K562 (cell line): ENCODE measurements around the gene GOLIM4. TPM values are rescaled to one million over a fixed set of nuclear protein-coding genes. Genes with fewer than 3 reads are reported as not detected.

Experiments used
- ATAC-seq: fragments of 200-7000 bp; cut with Tn5 transposase; 3 replicates; pipeline ENCODE4 v1.9.1; 2020; ENCODE audit warnings: moderate library complexity
- BruUV-seq: library from RNA; stranded (reverse); fragments of 400-500 nt; replicated peaks from 2 replicates; lab custom pipeline; 2021; lab: Mats Ljungman, UMichigan
- CTCF ChIA-PET: fragments of 300-600 bp; formaldehyde crosslinking; extraction: SDS; loops from one replicate; lab custom pipeline; 2021; ENCODE audit warnings: low intra/inter-chr PET ratio; lab: Yijun Ruan, JAX
- POLR2A ChIA-PET: fragments of 300-600, 350-650 bp; sonication (Branson Sonifier 250); formaldehyde crosslinking; extraction: SDS; loops from one replicate; lab custom pipeline; 2021; ENCODE audit warnings: antibody characterized with exemption, inconsistent platforms; lab: Yijun Ruan, JAX
- DNase-seq, 4 experiments: peaks; one replicate each; pipeline versions ENCODE4 v3.0.0 to v3.0.0-alpha.2; 2011 to 2018; ENCODE audit warnings: low spot score in 3 of 4, mixed read lengths in 3 of 4; ENCODE audit errors: extremely low read depth in 1 of 4
- FAIRE-seq: peaks from 2 replicates; lab custom pipeline; 2011; peaks lifted over from hg19 to GRCh38; lab: Jason Lieb, UNC
- H2AFZ ChIP-seq: 2 replicates; pipeline ENCODE4 v1.6.0; 2011; ENCODE audit warnings: low read depth, low read length, control low read depth, inconsistent platforms
- H3K27ac ChIP-seq: fragments of 200-600 bp; 3 replicates; pipeline ENCODE4 v1.8.0; 2011; ENCODE audit warnings: low read depth, mild to moderate bottlenecking, control low read depth, inconsistent platforms, low read length, moderate library complexity, mixed read lengths; ENCODE audit errors: extremely low read depth
- H3K27me3 ChIP-seq, 2 experiments: fragments of 300-600 bp in 1 of 2; 2 replicates in 1 of 2; 3 replicates in 1 of 2; pipeline versions ENCODE4 v1.6.0 to v1.8.0; 2011; ENCODE audit warnings: inconsistent platforms in 2 of 2, low read length in 2 of 2, mild to moderate bottlenecking in 1 of 2, mixed read lengths in 1 of 2, moderate library complexity in 1 of 2; ENCODE audit not compliant: control insufficient read depth in 2 of 2, insufficient read depth in 2 of 2
- H3K36me3 ChIP-seq: fragments of 300-600 bp; 3 replicates; pipeline ENCODE4 v1.8.0; 2011; ENCODE audit warnings: mild to moderate bottlenecking, low read length, inconsistent platforms; ENCODE audit not compliant: control insufficient read depth, insufficient read depth
- H3K4me1 ChIP-seq, 2 experiments: fragments of 200-600 bp in 1 of 2; replicated peaks in 1 of 2; 2 replicates in 1 of 2; 3 replicates in 1 of 2; pipeline versions ENCODE4 v1.5.1 to v1.8.0; 2011; ENCODE audit warnings: inconsistent platforms in 2 of 2, low read length in 2 of 2, mild to moderate bottlenecking in 1 of 2, mixed read lengths in 1 of 2, moderate library complexity in 1 of 2; ENCODE audit not compliant: control insufficient read depth in 2 of 2, insufficient read depth in 2 of 2
- H3K4me2 ChIP-seq: 2 replicates; pipeline ENCODE4 v1.6.1; 2011; ENCODE audit warnings: low read length, control low read depth, inconsistent platforms, mixed read lengths; ENCODE audit not compliant: insufficient read depth
- H3K4me3 ChIP-seq: fragments of 200-600 bp; sonication (generic), shearing (Covaris generic); 2 replicates; pipeline ENCODE4 v1.5.1; 2016; ENCODE audit warnings: control low read depth, inconsistent platforms
- H3K79me2 ChIP-seq: fragments of 200-600 bp; 3 replicates; pipeline ENCODE4 v1.8.0; 2011; ENCODE audit warnings: low read length, inconsistent platforms; ENCODE audit not compliant: control insufficient read depth, insufficient read depth
- H3K9ac ChIP-seq, 2 experiments: 2 replicates each; pipeline versions ENCODE4 v1.6.0 to v1.6.1; 2011; ENCODE audit warnings: low read depth in 2 of 2, low read length in 2 of 2, control low read depth in 1 of 2, inconsistent platforms in 1 of 2, mild to moderate bottlenecking in 1 of 2, mixed read lengths in 1 of 2; ENCODE audit not compliant: insufficient read depth in 1 of 2
- H3K9me1 ChIP-seq: one replicate; pipeline ENCODE4 v1.6.0; 2011; ENCODE audit warnings: inconsistent platforms, mild to moderate bottlenecking, low read length, moderate library complexity; ENCODE audit not compliant: control insufficient read depth, insufficient read depth
- H3K9me3 ChIP-seq: replicated peaks from 2 replicates; pipeline ENCODE4 v1.5.1; 2011; ENCODE audit warnings: low read depth, low read length, inconsistent platforms; ENCODE audit not compliant: control insufficient read depth, insufficient read depth
- H4K20me1 ChIP-seq: replicated peaks from 2 replicates; pipeline ENCODE4 v1.6.1; 2011; ENCODE audit warnings: low read length, inconsistent platforms, mixed read lengths; ENCODE audit not compliant: control insufficient read depth, insufficient read depth
- ARID2 ChIP-seq: fragments of 450-650 bp; IDR thresholded peaks from 2 replicates; pipeline ENCODE4 v1.6.1; 2017; ENCODE audit warnings: antibody characterized with exemption, mild to moderate bottlenecking
- NEUROD1 ChIP-seq: fragments of 150-350 bp; IDR thresholded peaks from 2 replicates; pipeline ENCODE4 v1.6.1; 2014; ENCODE audit warnings: borderline replicate concordance, low read length, low read depth; ENCODE audit not compliant: partially characterized antibody
- NFIX ChIP-seq: fragments of 250-450 bp; sonication (Bioruptor Pico); IDR thresholded peaks from 2 replicates; pipeline ENCODE4 v1.4.0; 2020; ENCODE audit warnings: low read depth, mild to moderate bottlenecking, moderate library complexity
- PHF21A ChIP-seq: fragments of 450-650 bp; IDR thresholded peaks from 2 replicates; pipeline ENCODE4 v1.6.1; 2017; ENCODE audit warnings: low read depth, borderline replicate concordance
- PRMT5 ChIP-seq: sonication (generic); formaldehyde crosslinking; IDR thresholded peaks from 2 replicates; pipeline ENCODE4 v1.5.0; 2020; ENCODE audit warnings: missing genetic modification reagents
- PURB ChIP-seq: sonication (generic); formaldehyde crosslinking; IDR thresholded peaks from 2 replicates; pipeline ENCODE4 v1.9.0; 2021; ENCODE audit warnings: low read depth, mild to moderate bottlenecking, missing genetic modification reagents
- SMARCA4 ChIP-seq: fragments of 450-650 bp; IDR thresholded peaks from 2 replicates; pipeline ENCODE4 v1.6.1; 2016
- U2AF2 ChIP-seq: fragments of 200-400 bp; formaldehyde crosslinking; optimal IDR thresholded peaks from 2 replicates; pipeline ENCODE3; 2017; ENCODE audit warnings: low read depth, mild to moderate bottlenecking, low read length
- ZFP30 ChIP-seq: fragments of 250-450 bp; sonication (Bioruptor Pico); IDR thresholded peaks from 2 replicates; pipeline ENCODE4 v1.8.0; 2022; ENCODE audit warnings: moderate library complexity, mild to moderate bottlenecking, inconsistent platforms, borderline replicate concordance
- ZNF224 ChIP-seq: sonication (generic); formaldehyde crosslinking; IDR thresholded peaks from 2 replicates; pipeline ENCODE4 v1.8.0; 2022; ENCODE audit warnings: mild to moderate bottlenecking, missing genetic modification reagents
- ZNF431 ChIP-seq: sonication (generic); formaldehyde crosslinking; IDR thresholded peaks from 2 replicates; pipeline ENCODE4 v1.8.0; 2022; ENCODE audit warnings: mild to moderate bottlenecking, missing genetic modification reagents
- WGBS: fragments of 100-300 bp; shearing (Covaris generic); methylation state at CpG from one replicate; pipeline ENCODE4 v1.1.6; 2016; ENCODE audit warnings: low coverage, mixed read lengths; ENCODE audit not compliant: insufficient coverage; ENCODE audit errors: missing lambda C conversion rate; 5-methylcytosine and 5-hydroxymethylcytosine counted together
- in situ Hi-C: fragments of 300-500 bp; cut with MboI; formaldehyde crosslinking; loops from 4 replicates; pipeline ENCODE4 v1.15.0; 2018; ENCODE audit warnings: inconsistent platforms, mixed read lengths
- intact Hi-C: fragments of 100-400 bp; cut with micrococcal nuclease; formaldehyde crosslinking; loops from 2 replicates; pipeline ENCODE4 v1.14.2; 2022
- polyA plus RNA-seq, 8 experiments: library from polyadenylated mRNA; depleted of rRNA in 4 of 8; stranded (reverse) in 5 of 8; unstranded in 3 of 8; fragments of >200 nt; fragmentation: Nextera tagmentation in 2 of 8; fragmentation: Illumina TruSeq in 1 of 8; extraction: Ambion mirVana in 2 of 8; extraction: Trizol in 1 of 8; gene quantifications; 2 replicates each; pipeline versions ENCODE4 v1.2.1 to v1.2.3, GENCODE V29; 2011 to 2014; ENCODE audit warnings: inconsistent platforms in 1 of 8, missing spikeins in 1 of 8
- total RNA-seq, 7 experiments: library from RNA; depleted of rRNA in 6 of 7; stranded (reverse); fragments of >200 nt in 6 of 7; fragmentation: Illumina TruSeq in 2 of 7; extraction: Trizol in 2 of 7; gene quantifications; 2 replicates each; pipeline versions ENCODE4 v1.2.1 to v1.2.3, GENCODE V29; 2011 to 2021; ENCODE audit warnings: low replicate concordance in 1 of 7
- TF ChIP-seq, protein P1 (sequence below): IDR thresholded peaks from 2 replicates; pipeline ENCODE4 v1.6.1; 2014; ENCODE audit warnings: antibody characterized with exemption
- TF ChIP-seq, protein P2 (sequence below): IDR thresholded peaks from 2 replicates; pipeline ENCODE4 v1.6.1; 2012; ENCODE audit warnings: low read depth, low read length, improper control_type of control experiment, borderline replicate concordance
- TF ChIP-seq, protein P3 (sequence below): sonication (generic); formaldehyde crosslinking; IDR thresholded peaks from 2 replicates; pipeline ENCODE4 v1.8.0; 2022; ENCODE audit warnings: mild to moderate bottlenecking, low read depth, missing genetic modification reagents
- TF ChIP-seq, protein P4 (sequence below): fragments of 450-650 bp; conservative IDR thresholded peaks from 2 replicates; pipeline ENCODE4 v1.6.1; 2016; ENCODE audit warnings: missing genetic modification characterization, low read depth, mild to moderate bottlenecking, missing compliant biosample characterization, moderate library complexity
- TF ChIP-seq, protein P5 (sequence below): sonication (generic); formaldehyde crosslinking; IDR thresholded peaks from 2 replicates; pipeline ENCODE4 v1.8.1; 2022; ENCODE audit warnings: missing genetic modification reagents

GOLIM4 gene
- total and polyA plus RNA-seq, 9 of the 15 experiments (the other 6 are each of a cell fraction or from before 2014, with no cell fraction given), result 9.3 to 39.4 (median 31.0) TPM

DNA sequence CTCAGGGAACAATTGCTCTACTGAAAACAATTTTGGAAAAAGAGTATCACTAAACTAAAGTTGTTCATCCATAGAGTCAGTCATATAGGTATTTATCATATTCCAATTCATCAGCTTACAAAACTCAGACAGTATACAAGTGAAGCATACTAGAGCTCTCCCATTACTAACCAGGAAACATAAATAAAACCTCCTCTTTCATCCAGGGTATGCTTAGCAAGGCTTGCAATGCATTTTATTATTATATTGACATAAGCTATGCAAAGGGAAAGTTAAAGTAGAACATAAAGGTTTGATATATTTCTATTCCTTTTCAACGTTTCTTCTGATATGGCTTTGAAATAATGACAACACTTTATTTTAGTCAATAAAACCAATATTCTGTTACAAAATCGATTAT lies 106.7 kb downstream of the GOLIM4 start:
- Histone ChIP-seq H3K4me1 (no peaks in the 10 kb centered on the region), H3K27me3 (no peaks in the 10 kb centered on the region), H3K9me1 (no peaks in the 10 kb centered on the region), H3K9ac (no peak overlapping the region), H3K27ac (no peak overlapping the region), H2AFZ (no peak overlapping the region), H4K20me1 (no peaks in the 10 kb centered on the region), H3K79me2 (no peaks in the 10 kb centered on the region), H3K36me3 (no peaks in the 10 kb centered on the region), H3K4me3 (no peak overlapping the region), H3K9me3 (no peaks in the 10 kb centered on the region), H3K4me2 (no peak overlapping the region)
- ChIA-PET CTCF (no interaction called here), POLR2A (no interaction called here)
- in situ Hi-C loops, result no loop called here
- ATAC-seq (no peak), FAIRE-seq (no peak), DNase-seq (no peak)
- BruUV-seq, result no TSS peak
- intact Hi-C loops, result no loop called here
- WGBS, result 0% methylated on average over 2 of the region's 2 CpGs
- TF ChIP-seq, protein P1, sequence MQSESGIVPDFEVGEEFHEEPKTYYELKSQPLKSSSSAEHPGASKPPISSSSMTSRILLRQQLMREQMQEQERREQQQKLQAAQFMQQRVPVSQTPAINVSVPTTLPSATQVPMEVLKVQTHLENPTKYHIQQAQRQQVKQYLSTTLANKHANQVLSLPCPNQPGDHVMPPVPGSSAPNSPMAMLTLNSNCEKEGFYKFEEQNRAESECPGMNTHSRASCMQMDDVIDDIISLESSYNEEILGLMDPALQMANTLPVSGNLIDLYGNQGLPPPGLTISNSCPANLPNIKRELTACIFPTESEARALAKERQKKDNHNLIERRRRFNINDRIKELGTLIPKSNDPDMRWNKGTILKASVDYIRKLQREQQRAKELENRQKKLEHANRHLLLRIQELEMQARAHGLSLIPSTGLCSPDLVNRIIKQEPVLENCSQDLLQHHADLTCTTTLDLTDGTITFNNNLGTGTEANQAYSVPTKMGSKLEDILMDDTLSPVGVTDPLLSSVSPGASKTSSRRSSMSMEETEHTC, result no peak
- no peak for TF ChIP-seq ZNF224
- TF ChIP-seq, protein P2, sequence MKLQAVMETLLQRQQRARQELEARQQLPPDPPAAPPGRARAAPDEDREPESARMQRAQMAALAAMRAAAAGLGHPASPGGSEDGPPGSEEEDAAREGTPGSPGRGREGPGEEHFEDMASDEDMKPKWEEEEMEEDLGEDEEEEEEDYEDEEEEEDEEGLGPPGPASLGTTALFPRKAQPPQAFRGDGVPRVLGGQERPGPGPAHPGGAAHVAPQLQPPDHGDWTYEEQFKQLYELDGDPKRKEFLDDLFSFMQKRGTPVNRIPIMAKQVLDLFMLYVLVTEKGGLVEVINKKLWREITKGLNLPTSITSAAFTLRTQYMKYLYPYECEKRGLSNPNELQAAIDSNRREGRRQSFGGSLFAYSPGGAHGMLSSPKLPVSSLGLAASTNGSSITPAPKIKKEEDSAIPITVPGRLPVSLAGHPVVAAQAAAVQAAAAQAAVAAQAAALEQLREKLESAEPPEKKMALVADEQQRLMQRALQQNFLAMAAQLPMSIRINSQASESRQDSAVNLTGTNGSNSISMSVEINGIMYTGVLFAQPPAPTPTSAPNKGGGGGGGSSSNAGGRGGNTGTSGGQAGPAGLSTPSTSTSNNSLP, result no peak
- TF ChIP-seq, protein P3, sequence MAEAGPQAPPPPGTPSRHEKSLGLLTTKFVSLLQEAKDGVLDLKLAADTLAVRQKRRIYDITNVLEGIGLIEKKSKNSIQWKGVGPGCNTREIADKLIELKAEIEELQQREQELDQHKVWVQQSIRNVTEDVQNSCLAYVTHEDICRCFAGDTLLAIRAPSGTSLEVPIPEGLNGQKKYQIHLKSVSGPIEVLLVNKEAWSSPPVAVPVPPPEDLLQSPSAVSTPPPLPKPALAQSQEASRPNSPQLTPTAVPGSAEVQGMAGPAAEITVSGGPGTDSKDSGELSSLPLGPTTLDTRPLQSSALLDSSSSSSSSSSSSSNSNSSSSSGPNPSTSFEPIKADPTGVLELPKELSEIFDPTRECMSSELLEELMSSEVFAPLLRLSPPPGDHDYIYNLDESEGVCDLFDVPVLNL, result no peak
- TF ChIP-seq, protein P4, sequence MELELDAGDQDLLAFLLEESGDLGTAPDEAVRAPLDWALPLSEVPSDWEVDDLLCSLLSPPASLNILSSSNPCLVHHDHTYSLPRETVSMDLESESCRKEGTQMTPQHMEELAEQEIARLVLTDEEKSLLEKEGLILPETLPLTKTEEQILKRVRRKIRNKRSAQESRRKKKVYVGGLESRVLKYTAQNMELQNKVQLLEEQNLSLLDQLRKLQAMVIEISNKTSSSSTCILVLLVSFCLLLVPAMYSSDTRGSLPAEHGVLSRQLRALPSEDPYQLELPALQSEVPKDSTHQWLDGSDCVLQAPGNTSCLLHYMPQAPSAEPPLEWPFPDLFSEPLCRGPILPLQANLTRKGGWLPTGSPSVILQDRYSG (tag), result no peak
- TF ChIP-seq ZNF431 (CRISPR knock-in tag), result no peak
- no peak for TF ChIP-seq NFIX (CRISPR knock-in tag)
- no peak for TF ChIP-seq PURB (CRISPR knock-in tag)
- TF ChIP-seq PHF21A, result no peak
- TF ChIP-seq SMARCA4, result no peak
- no peak for TF ChIP-seq U2AF2
- no peak for TF ChIP-seq NEUROD1
- no peak for TF ChIP-seq PRMT5
- no peak for TF ChIP-seq ARID2
- no peak for TF ChIP-seq ZFP30 (CRISPR knock-in tag)
- TF ChIP-seq, protein P5, sequence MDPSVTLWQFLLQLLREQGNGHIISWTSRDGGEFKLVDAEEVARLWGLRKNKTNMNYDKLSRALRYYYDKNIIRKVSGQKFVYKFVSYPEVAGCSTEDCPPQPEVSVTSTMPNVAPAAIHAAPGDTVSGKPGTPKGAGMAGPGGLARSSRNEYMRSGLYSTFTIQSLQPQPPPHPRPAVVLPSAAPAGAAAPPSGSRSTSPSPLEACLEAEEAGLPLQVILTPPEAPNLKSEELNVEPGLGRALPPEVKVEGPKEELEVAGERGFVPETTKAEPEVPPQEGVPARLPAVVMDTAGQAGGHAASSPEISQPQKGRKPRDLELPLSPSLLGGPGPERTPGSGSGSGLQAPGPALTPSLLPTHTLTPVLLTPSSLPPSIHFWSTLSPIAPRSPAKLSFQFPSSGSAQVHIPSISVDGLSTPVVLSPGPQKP (CRISPR knock-in tag), result no peak
